BE2C (cell line): Measurements from ENCODE around the gene GPC1.
A peak's percentile ranks its signal among the peaks of the same experiment; 100 is the strongest.
"Not testable (repeated sequence)": the region's sequence is repeated elsewhere in the genome, so short reads cannot be mapped to it uniquely, and the experiment has no call there.

ENCODE experiments used
- DNase-seq: peaks from one replicate; pipeline ENCODE4 v3.0.0-alpha.2; 2020
- H3K27me3 ChIP-seq: fragments of 250-450 bp; sonication (Bioruptor Pico); 2 replicates; pipeline ENCODE4 v1.5.1; 2020; ENCODE audit warnings: mild to moderate bottlenecking
- H3K36me3 ChIP-seq: fragments of 250-450 bp; sonication (Bioruptor Pico); 2 replicates; pipeline ENCODE4 v1.5.1; 2020; ENCODE audit warnings: mild to moderate bottlenecking
- H3K4me1 ChIP-seq: fragments of 250-450 bp; sonication (Bioruptor Pico); 2 replicates; pipeline ENCODE4 v1.5.1; 2020
- H3K4me3 ChIP-seq: 2 replicates; pipeline ENCODE4 v1.5.1; 2011; ENCODE audit warnings: low read depth, low read length
- H3K9me3 ChIP-seq: fragments of 250-450 bp; sonication (Bioruptor Pico); 2 replicates; pipeline ENCODE4 v1.5.1; 2020
- TF ChIP-seq, protein P1 (sequence below): IDR thresholded peaks from 2 replicates; pipeline ENCODE4 v1.5.1; 2012; ENCODE audit warnings: mild to moderate bottlenecking, low read depth, low read length

The GPC1 gene

DNA sequence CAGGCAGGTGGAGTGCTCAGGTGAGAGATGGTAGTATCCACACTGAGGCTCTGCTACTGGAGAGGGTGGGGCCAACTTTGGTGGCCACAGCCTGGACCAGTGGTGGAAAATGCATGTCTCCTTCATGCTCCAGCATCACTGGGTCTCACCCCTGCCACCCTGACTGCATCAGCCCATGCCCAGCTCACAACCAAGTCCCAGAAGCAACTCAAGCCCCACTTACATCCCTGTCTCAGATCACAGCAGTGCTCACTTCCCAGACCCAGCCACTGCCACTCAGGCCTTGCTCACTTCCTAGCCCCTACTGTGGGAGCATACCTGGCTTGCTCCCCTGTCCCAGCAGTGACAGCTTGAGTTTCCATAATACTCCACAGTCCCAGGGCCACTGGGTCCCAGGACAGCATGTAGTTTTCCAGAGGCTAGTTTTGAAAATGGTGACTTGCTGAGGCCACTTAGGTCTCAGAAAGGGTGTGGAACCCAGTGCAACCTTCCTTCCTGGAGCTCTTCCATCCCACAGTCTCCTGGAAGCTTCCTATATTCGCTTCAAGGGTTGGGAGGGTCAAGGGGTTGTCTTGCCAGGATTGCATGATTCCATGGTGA, 58.8 kb downstream of the GPC1 start:
- no peak for DNase-seq
- no peaks in the 10 kb centered on the region for H3K9me3 ChIP-seq
- no peaks in the 10 kb centered on the region for H3K27me3 ChIP-seq
- no peak overlapping the region for H3K4me3 ChIP-seq
- TF ChIP-seq, protein P1, sequence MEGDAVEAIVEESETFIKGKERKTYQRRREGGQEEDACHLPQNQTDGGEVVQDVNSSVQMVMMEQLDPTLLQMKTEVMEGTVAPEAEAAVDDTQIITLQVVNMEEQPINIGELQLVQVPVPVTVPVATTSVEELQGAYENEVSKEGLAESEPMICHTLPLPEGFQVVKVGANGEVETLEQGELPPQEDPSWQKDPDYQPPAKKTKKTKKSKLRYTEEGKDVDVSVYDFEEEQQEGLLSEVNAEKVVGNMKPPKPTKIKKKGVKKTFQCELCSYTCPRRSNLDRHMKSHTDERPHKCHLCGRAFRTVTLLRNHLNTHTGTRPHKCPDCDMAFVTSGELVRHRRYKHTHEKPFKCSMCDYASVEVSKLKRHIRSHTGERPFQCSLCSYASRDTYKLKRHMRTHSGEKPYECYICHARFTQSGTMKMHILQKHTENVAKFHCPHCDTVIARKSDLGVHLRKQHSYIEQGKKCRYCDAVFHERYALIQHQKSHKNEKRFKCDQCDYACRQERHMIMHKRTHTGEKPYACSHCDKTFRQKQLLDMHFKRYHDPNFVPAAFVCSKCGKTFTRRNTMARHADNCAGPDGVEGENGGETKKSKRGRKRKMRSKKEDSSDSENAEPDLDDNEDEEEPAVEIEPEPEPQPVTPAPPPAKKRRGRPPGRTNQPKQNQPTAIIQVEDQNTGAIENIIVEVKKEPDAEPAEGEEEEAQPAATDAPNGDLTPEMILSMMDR = no peak
- H3K4me1 ChIP-seq = no peaks in the 10 kb centered on the region
- no peaks in the 10 kb centered on the region for H3K36me3 ChIP-seq

DNA sequence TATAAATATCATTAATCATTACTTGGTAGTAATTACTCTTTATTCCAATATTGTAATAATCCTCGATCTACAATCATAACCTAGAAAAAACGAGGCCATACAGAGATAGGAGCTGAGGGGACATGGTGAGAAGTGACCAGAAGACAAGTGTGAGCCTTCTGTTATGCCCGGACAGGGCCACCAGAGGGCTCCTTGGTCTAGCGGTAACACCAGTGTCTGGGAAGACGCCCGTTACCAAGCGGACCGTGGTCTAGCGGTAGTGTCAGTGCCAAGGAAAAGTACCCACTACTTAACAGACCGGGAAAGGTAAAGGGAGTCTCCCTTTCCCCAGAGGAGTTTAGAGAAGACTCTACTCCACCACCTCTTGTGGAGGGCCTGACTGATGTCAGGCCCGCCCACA, 59.5 kb downstream of the GPC1 start:
- H3K36me3 ChIP-seq, H3K4me3 ChIP-seq, H3K4me1 ChIP-seq, H3K9me3 ChIP-seq, H3K27me3 ChIP-seq: not testable (repeated sequence)
- peak; percentile 55 for DNase-seq
- TF ChIP-seq, protein P1 = peak; percentile 50

DNA sequence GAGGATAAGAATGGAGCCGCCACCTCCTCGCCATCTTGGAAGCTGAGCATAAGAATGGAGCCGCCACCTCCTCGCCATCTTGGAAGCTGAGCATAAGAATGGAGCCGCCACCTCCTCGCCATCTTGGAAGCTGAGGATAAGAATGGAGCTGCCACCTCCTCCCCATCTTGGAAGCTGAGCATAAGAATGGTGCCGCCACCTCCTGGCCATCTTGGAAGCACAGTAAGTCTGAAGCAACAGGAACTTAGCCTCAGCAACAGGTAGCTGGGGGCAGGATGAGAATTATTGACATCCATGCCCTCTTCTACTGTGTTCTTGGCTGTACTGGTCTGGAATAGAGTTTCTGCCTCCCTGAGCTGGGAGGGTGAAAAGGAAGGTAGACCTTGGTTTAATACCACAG, 61.6 kb downstream of the GPC1 start:
- not testable (repeated sequence) for H3K4me3 ChIP-seq, H3K4me1 ChIP-seq, H3K27me3 ChIP-seq, H3K36me3 ChIP-seq, DNase-seq, H3K9me3 ChIP-seq
- TF ChIP-seq, protein P1 = peak; percentile 40

DNA sequence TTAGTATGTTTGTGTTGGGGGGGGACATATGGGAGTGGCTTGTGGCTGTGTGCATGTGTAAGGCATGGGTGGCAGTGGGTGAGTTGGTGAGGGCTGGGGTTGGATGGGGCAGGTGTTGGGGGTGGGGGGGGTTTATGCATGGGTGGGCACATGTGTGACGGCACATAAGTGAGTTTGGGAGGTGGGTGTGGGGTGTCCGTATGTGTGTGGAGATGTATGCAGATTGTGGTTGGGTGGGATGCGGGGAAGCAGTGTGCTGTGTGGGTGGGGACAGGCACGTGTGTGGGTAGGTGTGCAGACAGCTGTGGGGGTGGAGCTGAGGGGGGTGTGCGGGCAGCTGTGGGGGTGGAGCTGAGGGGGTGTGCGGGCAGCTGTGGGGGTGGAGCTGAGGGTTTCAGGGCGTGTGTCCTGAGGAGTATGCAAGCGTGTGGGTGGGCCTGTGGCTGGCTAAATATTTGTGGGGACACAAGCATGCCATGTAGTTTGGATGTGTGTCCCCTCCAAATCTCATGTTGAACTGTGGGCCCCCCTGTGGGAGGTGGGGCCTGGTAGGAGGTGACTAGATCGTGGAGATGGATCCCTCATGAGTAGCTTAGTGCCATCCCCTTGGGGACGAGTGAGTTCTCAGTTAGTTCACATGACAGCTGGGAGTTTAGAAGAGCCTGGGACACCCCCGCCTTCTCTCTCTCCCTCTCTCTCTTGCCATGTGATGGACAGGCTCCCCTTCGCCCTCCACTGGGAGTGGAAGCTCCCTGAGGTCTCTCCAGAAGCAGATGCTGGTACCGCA, 62.9 kb downstream of the GPC1 start:
- no peaks in the 10 kb centered on the region for H3K4me1 ChIP-seq
- no peak overlapping the region for H3K4me3 ChIP-seq
- TF ChIP-seq, protein P1 = no peak
- no peaks in the 10 kb centered on the region for H3K36me3 ChIP-seq
- H3K9me3 ChIP-seq = no peaks in the 10 kb centered on the region
- no peak for DNase-seq
- no peaks in the 10 kb centered on the region for H3K27me3 ChIP-seq

DNA sequence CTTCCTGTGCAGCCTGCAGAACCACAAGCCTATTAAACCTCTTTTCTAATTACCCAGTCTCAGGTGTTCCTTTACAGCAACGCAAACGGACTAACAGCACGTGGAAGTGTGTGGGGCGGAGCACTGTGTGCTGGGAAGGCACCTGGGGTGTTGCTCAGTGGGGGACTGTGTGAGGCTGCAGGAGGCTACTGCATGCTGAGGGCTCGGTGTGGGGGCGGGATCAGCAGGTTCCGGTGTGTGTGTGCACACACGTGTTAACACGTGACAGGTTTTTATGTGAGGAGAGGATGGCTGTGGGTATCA, 63.4 kb downstream of the GPC1 start:
- no peaks in the 10 kb centered on the region for H3K9me3 ChIP-seq
- H3K27me3 ChIP-seq = no peaks in the 10 kb centered on the region
- H3K4me3 ChIP-seq = no peak overlapping the region
- H3K4me1 ChIP-seq = no peaks in the 10 kb centered on the region
- no peak for DNase-seq
- no peaks in the 10 kb centered on the region for H3K36me3 ChIP-seq
- TF ChIP-seq, protein P1 = no peak
